AG09309 (cell line): ENCODE results near the gene CEP85L.

ENCODE experiments used
- DNase-seq: peaks from one replicate; pipeline ENCODE4 v3.0.0-alpha.2; 2010; ENCODE audit warnings: low read depth
- H3K4me3 ChIP-seq: 2 replicates; pipeline ENCODE4 v1.5.1; 2011; ENCODE audit warnings: mild to moderate bottlenecking, low read depth, low read length, moderate library complexity; ENCODE audit not compliant: control insufficient read depth
- CTCF ChIP-seq: IDR thresholded peaks from 2 replicates; pipeline ENCODE4 v1.5.1; 2011; ENCODE audit warnings: mild to moderate bottlenecking, low read depth, low read length, inconsistent platforms; ENCODE audit not compliant: insufficient read depth, control insufficient read depth; ENCODE audit errors: missing control alignments

The CEP85L gene

GRCh38 chr6:118502169-118502568 lies 149.2 kb downstream of the CEP85L start:
- TF ChIP-seq CTCF: no peak
- H3K4me3 ChIP-seq: no peak overlapping the region
- no peak for DNase-seq

GRCh38 chr6:118501765-118502164 lies 149.6 kb downstream of the CEP85L start:
- no peak for DNase-seq
- H3K4me3 ChIP-seq: no peak overlapping the region
- TF ChIP-seq CTCF: no peak

- H3K4me3 ChIP-seq: no peak overlapping the region
- TF ChIP-seq CTCF: no peak
- no peak for DNase-seq
Measured at GRCh38 chr6:118501099-118501498, 150.3 kb downstream of the CEP85L start.

- H3K4me3 ChIP-seq: no peak overlapping the region
- TF ChIP-seq CTCF: no peak
- DNase-seq: no peak
Measured at GRCh38 chr6:118500130-118501015, 151.0 kb downstream of the CEP85L start.

- no peak for TF ChIP-seq CTCF
- DNase-seq: no peak
- H3K4me3 ChIP-seq: no peak overlapping the region
Measured at GRCh38 chr6:118495485-118496280, 155.7 kb downstream of the CEP85L start.

- no peak for DNase-seq
- TF ChIP-seq CTCF: no peak
- no peak overlapping the region for H3K4me3 ChIP-seq
Measured at GRCh38 chr6:118494091-118494490, 157.3 kb downstream of the CEP85L start.
